Transverse colon (tissue), 4 donors: ENCODE data around the gene EYA2.

Experiments
- CTCF ChIP-seq, 5 experiments: fragments of 200-600 bp in 3 of 5; fragments of 450-650 bp in 2 of 5; sonication (generic) in 3 of 5; IDR thresholded peaks; 1 replicate in 2 of 5; 2 replicates in 3 of 5; pipeline ENCODE4 v1.5.1; 2016 to 2017; ENCODE audit warnings: antibody characterized with exemption in 5 of 5, inconsistent platforms in 3 of 5, mild to moderate bottlenecking in 2 of 5, moderate library complexity in 1 of 5
- EP300 ChIP-seq: sonication (generic); formaldehyde crosslinking; IDR thresholded peaks from one replicate; pipeline ENCODE4 v1.6.1; 2017; ENCODE audit warnings: antibody characterized with exemption, low read depth
- POLR2A ChIP-seq: fragments of 450-650 bp; IDR thresholded peaks from one replicate; pipeline ENCODE4 v1.6.1; 2016; ENCODE audit warnings: antibody characterized with exemption, mild to moderate bottlenecking, moderate library complexity
- POLR2AphosphoS5 ChIP-seq, 3 donors: sonication (generic); formaldehyde crosslinking; IDR thresholded peaks; one replicate each; pipeline ENCODE4 v1.6.1; 2016; ENCODE audit warnings: antibody characterized with exemption in 3 of 3

GRCh38 chr20:46893877-46894578 lies 615 bp upstream of the EYA2 start:
- TF ChIP-seq CTCF (IDR thresholded peaks at IDR 0.05) (no peak), POLR2A (no peak), POLR2AphosphoS5 (IDR thresholded peaks at IDR 0.05) (no peak), EP300 (no peak)
